Transverse colon (tissue), 3 donors: ENCODE results near the gene ZFP92.

Source experiments
- POLR2A ChIP-seq: fragments of 450-650 bp; IDR thresholded peaks from one replicate; pipeline ENCODE4 v1.6.1; 2016; ENCODE audit warnings: antibody characterized with exemption, mild to moderate bottlenecking, moderate library complexity
- TF ChIP-seq, protein P1 (sequence below), 5 experiments: fragments of 200-600 bp in 3 of 5; fragments of 450-650 bp in 2 of 5; sonication (generic) in 3 of 5; IDR thresholded peaks; 1 replicate in 2 of 5; 2 replicates in 3 of 5; pipeline ENCODE4 v1.5.1; 2016 to 2017; ENCODE audit warnings: antibody characterized with exemption in 5 of 5, inconsistent platforms in 3 of 5, mild to moderate bottlenecking in 2 of 5, moderate library complexity in 1 of 5

DNA sequence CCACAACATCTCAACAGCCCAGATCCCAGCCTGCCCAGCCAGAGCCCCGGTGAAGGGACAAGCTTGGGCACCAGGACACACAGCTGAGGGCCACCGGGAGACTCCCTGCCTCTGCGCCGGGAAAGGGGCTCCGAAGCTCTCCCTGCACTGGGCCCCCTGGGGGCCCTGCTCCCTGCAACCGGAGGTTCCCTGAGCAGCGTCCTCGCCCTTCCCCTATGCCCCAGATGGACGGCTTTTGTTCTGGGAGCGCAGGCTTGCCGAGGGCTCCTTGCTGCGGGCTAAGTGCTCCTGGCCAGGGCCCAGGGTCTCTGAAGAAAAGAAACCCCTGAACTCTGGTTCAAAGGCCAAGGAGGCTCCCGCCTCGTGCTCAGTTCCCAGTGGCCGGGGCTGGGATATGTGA is 899 bp upstream of the ZFP92 start:
- no peak for TF ChIP-seq POLR2A
- TF ChIP-seq, protein P1, sequence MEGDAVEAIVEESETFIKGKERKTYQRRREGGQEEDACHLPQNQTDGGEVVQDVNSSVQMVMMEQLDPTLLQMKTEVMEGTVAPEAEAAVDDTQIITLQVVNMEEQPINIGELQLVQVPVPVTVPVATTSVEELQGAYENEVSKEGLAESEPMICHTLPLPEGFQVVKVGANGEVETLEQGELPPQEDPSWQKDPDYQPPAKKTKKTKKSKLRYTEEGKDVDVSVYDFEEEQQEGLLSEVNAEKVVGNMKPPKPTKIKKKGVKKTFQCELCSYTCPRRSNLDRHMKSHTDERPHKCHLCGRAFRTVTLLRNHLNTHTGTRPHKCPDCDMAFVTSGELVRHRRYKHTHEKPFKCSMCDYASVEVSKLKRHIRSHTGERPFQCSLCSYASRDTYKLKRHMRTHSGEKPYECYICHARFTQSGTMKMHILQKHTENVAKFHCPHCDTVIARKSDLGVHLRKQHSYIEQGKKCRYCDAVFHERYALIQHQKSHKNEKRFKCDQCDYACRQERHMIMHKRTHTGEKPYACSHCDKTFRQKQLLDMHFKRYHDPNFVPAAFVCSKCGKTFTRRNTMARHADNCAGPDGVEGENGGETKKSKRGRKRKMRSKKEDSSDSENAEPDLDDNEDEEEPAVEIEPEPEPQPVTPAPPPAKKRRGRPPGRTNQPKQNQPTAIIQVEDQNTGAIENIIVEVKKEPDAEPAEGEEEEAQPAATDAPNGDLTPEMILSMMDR (IDR thresholded peaks at IDR 0.05): no peak
